ENCODE data around the gene ALKBH4. TPM values are rescaled to one million over a fixed set of nuclear protein-coding genes. Genes with fewer than 3 reads are reported as not detected.
"Not testable (repeated sequence)": the region's sequence is repeated elsewhere in the genome, so short reads cannot be mapped to it uniquely, and the experiment has no call there.

ALKBH4 gene
- total and polyA plus RNA-seq, 2 of the 8 experiments (the other 6 are each of a cell fraction or from before 2014, with no cell fraction given): 10.2 to 16.6 TPM

DNA sequence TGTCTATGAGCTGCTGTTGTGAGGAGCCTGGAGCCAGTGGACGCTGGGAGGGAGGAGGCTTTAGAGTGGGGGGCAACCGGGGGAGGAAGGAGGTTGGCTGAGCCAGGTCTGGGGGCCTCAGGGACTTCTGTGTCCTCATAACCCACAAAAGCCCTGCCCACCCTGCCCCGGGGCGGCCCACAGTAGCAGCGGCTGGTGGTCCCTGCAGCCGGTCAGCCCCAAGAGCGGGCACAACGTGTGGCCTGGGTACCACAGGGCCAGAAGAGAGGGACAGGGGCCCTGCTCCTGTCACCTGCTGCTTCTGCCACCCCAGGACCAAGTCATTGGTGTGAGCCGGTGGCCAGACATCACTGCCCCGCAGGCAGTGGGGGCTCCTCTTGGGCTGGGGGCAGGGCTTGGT is 17.3 kb upstream of the ALKBH4 start:
- H2BK20ac ChIP-seq (ENCODE audit: low read length); CTCF ChIA-PET (ENCODE audit: partially characterized antibody): not testable (repeated sequence)

More for the DNA sequence above, 17.3 kb upstream of the ALKBH4 start:
- H3K56ac ChIP-seq (replicated peaks; ENCODE audit: insufficient read length, low read depth, low read length); POLR2A ChIA-PET (ENCODE audit: partially characterized antibody); H2BK15ac ChIP-seq (ENCODE audit: low read length); H2BK120ac ChIP-seq (replicated peaks; ENCODE audit: low read depth, low read length); H3K14ac ChIP-seq (ENCODE audit: insufficient read length); H3K9me3 ChIP-seq (ENCODE audit: insufficient read depth in 2 of 2, low read depth in 1 of 2, low read length in 1 of 2); H3K18ac ChIP-seq (ENCODE audit: extremely low read depth, low read length); H3K9ac ChIP-seq (replicated peaks in 1 of 4; ENCODE audit: extremely low read depth in 1 of 4, low read depth in 3 of 4, low read length in 3 of 4); H3K4me3 ChIP-seq (ENCODE audit: extremely low read depth in 1 of 4, insufficient read depth in 2 of 4, low read depth in 3 of 4, low read length in 4 of 4); H3K23ac ChIP-seq (ENCODE audit: insufficient read length); H3K27ac ChIP-seq (ENCODE audit: low read depth, low read length); H4K20me1 ChIP-seq (replicated peaks in 1 of 2; ENCODE audit: control insufficient read depth in 1 of 2, insufficient read depth in 2 of 2, low read length in 2 of 2); H3K4me1 ChIP-seq (replicated peaks in 1 of 4; ENCODE audit: control insufficient read depth in 3 of 4, insufficient read depth in 4 of 4, low read length in 3 of 4); H4K91ac ChIP-seq (replicated peaks; ENCODE audit: insufficient read length, low read length); H4K5ac ChIP-seq (ENCODE audit: insufficient read length, low read depth, low read length); H3K4me2 ChIP-seq (ENCODE audit: insufficient read depth in 1 of 2, low read depth in 2 of 2, low read length in 2 of 2); H3K79me2 ChIP-seq (ENCODE audit: control insufficient read depth in 1 of 2, insufficient read depth in 2 of 2, low read length in 2 of 2); H3K36me3 ChIP-seq (ENCODE audit: control insufficient read depth in 2 of 4, insufficient read depth in 4 of 4, low read length in 3 of 4); H2AFZ ChIP-seq (ENCODE audit: low read length); H3K4ac ChIP-seq (replicated peaks; ENCODE audit: insufficient read length, low read depth, low read length); H2BK5ac ChIP-seq (ENCODE audit: low read depth, low read length); H3K27me3 ChIP-seq (replicated peaks in 1 of 4; ENCODE audit: control insufficient read depth in 3 of 4, extremely low read depth in 1 of 4, insufficient read depth in 3 of 4, low read length in 3 of 4); H4K8ac ChIP-seq (ENCODE audit: extremely low read depth, insufficient read depth, low read length); H2BK12ac ChIP-seq (ENCODE audit: low read depth, low read length); H2AK5ac ChIP-seq (ENCODE audit: low read depth, low read length); FAIRE-seq; H3K79me1 ChIP-seq (ENCODE audit: low read depth, low read length); H3K23me2 ChIP-seq (ENCODE audit: low read depth, low read length): not testable (repeated sequence)
- peak in 1 of 2 experiments; percentile 39 for DNase-seq (ENCODE audit: low read depth in 1 of 2, low spot score in 2 of 2)
- WGBS, 2 experiments (ENCODE audit: extremely low coverage in 1 of 2, insufficient coverage in 1 of 2, insufficient read length in 1 of 2, insufficient replicate concordance in 2 of 2, low coverage in 1 of 2, low lambda C conversion rate in 2 of 2, missing lambda C conversion rate in 1 of 2): no CpG with 5 or more reads among the region's 10 CpGs
